ENCODE measurements around the gene HRH1. TPM values are rescaled to one million over a fixed set of nuclear protein-coding genes. Genes with fewer than 3 reads are reported as not detected.

The HRH1 gene
- total and polyA plus RNA-seq, 4 donors: 10.4 to 21.3 (median 15.1) TPM

Small RNA genes lying within 50 kb of the gene (small RNA-seq; reads per million reads assigned to genes)
- not detected for gene AC083855.1 (ENCODE audit: low replicate concordance)

Other genes with a start within 250 kb of the HRH1 start
- gene SLC6A1, start 161.7 kb upstream of the HRH1 start, total RNA-seq: 100 to 1,000 TPM; 228 to 740 TPM
- 100 to 1,000 TPM; 255 to 496 TPM for gene SLC6A1, start 161.7 kb upstream of the HRH1 start, polyA plus RNA-seq (ENCODE audit: insufficient read length in 2 of 2)
- 10 to 100 TPM; 33.7 to 48.0 TPM for gene ATG7, start 117.9 kb downstream of the HRH1 start, total RNA-seq
- gene ATG7, start 117.9 kb downstream of the HRH1 start, polyA plus RNA-seq (ENCODE audit: insufficient read length in 2 of 2): 10 to 100 TPM; 18.2 to 19.0 TPM